Measurements from ENCODE around the gene CDH9.

- TF ChIP-seq, protein P1, sequence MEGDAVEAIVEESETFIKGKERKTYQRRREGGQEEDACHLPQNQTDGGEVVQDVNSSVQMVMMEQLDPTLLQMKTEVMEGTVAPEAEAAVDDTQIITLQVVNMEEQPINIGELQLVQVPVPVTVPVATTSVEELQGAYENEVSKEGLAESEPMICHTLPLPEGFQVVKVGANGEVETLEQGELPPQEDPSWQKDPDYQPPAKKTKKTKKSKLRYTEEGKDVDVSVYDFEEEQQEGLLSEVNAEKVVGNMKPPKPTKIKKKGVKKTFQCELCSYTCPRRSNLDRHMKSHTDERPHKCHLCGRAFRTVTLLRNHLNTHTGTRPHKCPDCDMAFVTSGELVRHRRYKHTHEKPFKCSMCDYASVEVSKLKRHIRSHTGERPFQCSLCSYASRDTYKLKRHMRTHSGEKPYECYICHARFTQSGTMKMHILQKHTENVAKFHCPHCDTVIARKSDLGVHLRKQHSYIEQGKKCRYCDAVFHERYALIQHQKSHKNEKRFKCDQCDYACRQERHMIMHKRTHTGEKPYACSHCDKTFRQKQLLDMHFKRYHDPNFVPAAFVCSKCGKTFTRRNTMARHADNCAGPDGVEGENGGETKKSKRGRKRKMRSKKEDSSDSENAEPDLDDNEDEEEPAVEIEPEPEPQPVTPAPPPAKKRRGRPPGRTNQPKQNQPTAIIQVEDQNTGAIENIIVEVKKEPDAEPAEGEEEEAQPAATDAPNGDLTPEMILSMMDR (IDR thresholded peaks at IDR 0.05) = no peak
- TF ChIP-seq ESRRA (IDR thresholded peaks at IDR 0.05; ENCODE audit: borderline replicate concordance, low read length) = no peak
- TF ChIP-seq SMC3 (IDR thresholded peaks at IDR 0.05) = no peak
- TF ChIP-seq CBX8 (IDR thresholded peaks at IDR 0.05) = no peak
These were observed 16.9 kb downstream of the CDH9 start for GRCh38 chr5:27021471-27021870.
